ENCODE measurements around the gene PDHX.
A peak's percentile ranks its signal among the peaks of the same experiment; 100 is the strongest.

PDHX gene

DNA sequence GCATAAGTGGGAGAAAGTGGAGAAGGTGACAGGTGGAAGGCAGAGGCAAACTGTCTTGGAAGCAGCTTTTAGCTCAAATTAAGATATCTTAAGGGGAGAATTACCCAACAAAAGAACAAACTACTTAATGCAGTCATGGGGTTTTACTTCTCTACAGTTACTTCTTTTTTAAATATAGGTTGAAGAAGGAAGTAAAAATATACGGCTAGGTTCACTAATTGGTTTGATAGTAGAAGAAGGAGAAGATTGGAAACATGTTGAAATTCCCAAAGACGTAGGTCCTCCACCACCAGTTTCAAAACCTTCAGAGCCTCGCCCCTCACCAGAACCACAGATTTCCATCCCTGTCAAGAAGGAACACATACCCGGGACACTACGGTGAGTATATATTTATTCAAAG, 40.8 kb downstream of the PDHX start:
- Histone ChIP-seq H3K36me3 (peaks cover 0 to 7% (median 7%) of the 10 kb centered on the region in 3 donors), H3K4me3 (no peak overlapping the region), H3K27me3 (no peaks in the 10 kb centered on the region), H3K27ac (no peak overlapping the region), H3K4me1 (peaks cover 0 to 6% (median 4%) of the 10 kb centered on the region in 4 donors), H3K9me3 (no peaks in the 10 kb centered on the region)
- intact Hi-C loops (cut with DNase I; ENCODE audit: low total_unique reads) = no loop called here
- no peak for DNase-seq
- TF ChIP-seq, protein P1, sequence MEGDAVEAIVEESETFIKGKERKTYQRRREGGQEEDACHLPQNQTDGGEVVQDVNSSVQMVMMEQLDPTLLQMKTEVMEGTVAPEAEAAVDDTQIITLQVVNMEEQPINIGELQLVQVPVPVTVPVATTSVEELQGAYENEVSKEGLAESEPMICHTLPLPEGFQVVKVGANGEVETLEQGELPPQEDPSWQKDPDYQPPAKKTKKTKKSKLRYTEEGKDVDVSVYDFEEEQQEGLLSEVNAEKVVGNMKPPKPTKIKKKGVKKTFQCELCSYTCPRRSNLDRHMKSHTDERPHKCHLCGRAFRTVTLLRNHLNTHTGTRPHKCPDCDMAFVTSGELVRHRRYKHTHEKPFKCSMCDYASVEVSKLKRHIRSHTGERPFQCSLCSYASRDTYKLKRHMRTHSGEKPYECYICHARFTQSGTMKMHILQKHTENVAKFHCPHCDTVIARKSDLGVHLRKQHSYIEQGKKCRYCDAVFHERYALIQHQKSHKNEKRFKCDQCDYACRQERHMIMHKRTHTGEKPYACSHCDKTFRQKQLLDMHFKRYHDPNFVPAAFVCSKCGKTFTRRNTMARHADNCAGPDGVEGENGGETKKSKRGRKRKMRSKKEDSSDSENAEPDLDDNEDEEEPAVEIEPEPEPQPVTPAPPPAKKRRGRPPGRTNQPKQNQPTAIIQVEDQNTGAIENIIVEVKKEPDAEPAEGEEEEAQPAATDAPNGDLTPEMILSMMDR (IDR thresholded peaks at IDR 0.05) = no peak

- no peaks in the 10 kb centered on the region for H3K9me3 ChIP-seq
- H3K27ac ChIP-seq = no peak overlapping the region
- no peak overlapping the region for H3K4me3 ChIP-seq
- TF ChIP-seq, protein P1 (IDR thresholded peaks at IDR 0.05) = no peak
- H3K27me3 ChIP-seq = no peaks in the 10 kb centered on the region
- intact Hi-C loops (cut with DNase I; ENCODE audit: low total_unique reads) = no loop called here
- H3K4me1 ChIP-seq = peaks cover 0 to 6% (median 4%) of the 10 kb centered on the region in 4 donors
- no peak for DNase-seq
- peaks cover 0 to 7% (median 7%) of the 10 kb centered on the region in 3 donors for H3K36me3 ChIP-seq
Measured at GRCh38 chr11:34957606-34958005, 41.2 kb downstream of the PDHX start.

GRCh38 chr11:34959770-34960169, 43.4 kb downstream of the PDHX start:
- intact Hi-C loops (cut with DNase I; ENCODE audit: low total_unique reads) = no loop called here

DNA sequence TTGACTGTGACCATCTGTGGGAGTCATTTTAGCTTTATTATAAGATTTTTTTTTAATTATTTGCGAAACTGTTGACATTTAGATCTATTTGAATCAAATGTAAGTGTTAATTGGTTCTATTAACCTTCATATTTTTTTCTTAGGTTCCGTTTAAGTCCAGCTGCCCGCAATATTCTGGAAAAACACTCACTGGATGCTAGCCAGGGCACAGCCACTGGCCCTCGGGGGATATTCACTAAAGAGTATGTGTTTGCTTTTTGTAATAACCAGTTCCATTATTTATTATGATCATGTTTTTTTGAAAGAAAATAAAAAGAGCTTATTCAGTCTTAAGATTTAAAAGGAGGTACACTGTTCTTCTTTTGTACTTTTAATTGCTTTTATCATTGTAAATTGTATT, 43.9 kb downstream of the PDHX start:
- Histone ChIP-seq H3K4me1 (peaks cover 0 to 6% (median 4%) of the 10 kb centered on the region in 4 donors), H3K27ac (no peak overlapping the region), H3K36me3 (peaks cover 4 to 7% (median 7%) of the 10 kb centered on the region in 3 donors), H3K9me3 (no peaks in the 10 kb centered on the region), H3K27me3 (no peaks in the 10 kb centered on the region), H3K4me3 (no peak overlapping the region)
- TF ChIP-seq, protein P1 (IDR thresholded peaks at IDR 0.05) = no peak
- DNase-seq = peak in 1 of 2 donors; percentile 21
- intact Hi-C loops (cut with DNase I; ENCODE audit: low total_unique reads) = no loop called here

More at GRCh38 chr11:34959770-34960169, 43.4 kb downstream of the PDHX start:
- H3K4me1 ChIP-seq = peaks cover 0 to 6% (median 4%) of the 10 kb centered on the region in 4 donors
- no peak overlapping the region for H3K4me3 ChIP-seq
- no peaks in the 10 kb centered on the region for H3K27me3 ChIP-seq
- peaks cover 0 to 7% (median 7%) of the 10 kb centered on the region in 3 donors for H3K36me3 ChIP-seq
- no peak for DNase-seq
- no peak overlapping the region for H3K27ac ChIP-seq
- TF ChIP-seq, protein P1 (IDR thresholded peaks at IDR 0.05) = no peak
- no peaks in the 10 kb centered on the region for H3K9me3 ChIP-seq

GRCh38 chr11:34962034-34962433, 45.6 kb downstream of the PDHX start:
- DNase-seq = no peak
- Histone ChIP-seq H3K4me1 (peaks cover 0 to 6% (median 4%) of the 10 kb centered on the region in 4 donors), H3K36me3 (peaks cover 12 to 14% (median 13%) of the 10 kb centered on the region in 3 donors), H3K27ac (no peak overlapping the region), H3K4me3 (no peak overlapping the region), H3K9me3 (no peaks in the 10 kb centered on the region), H3K27me3 (no peaks in the 10 kb centered on the region)
- TF ChIP-seq, protein P1 (IDR thresholded peaks at IDR 0.05) = no peak
- intact Hi-C loops (cut with DNase I; ENCODE audit: low total_unique reads) = no loop called here

GRCh38 chr11:34963351-34963750, 46.9 kb downstream of the PDHX start:
- Histone ChIP-seq H3K27ac (no peak overlapping the region), H3K27me3 (no peaks in the 10 kb centered on the region), H3K4me1 (peaks cover 0 to 6% (median 4%) of the 10 kb centered on the region in 4 donors), H3K36me3 (peaks cover 20 to 21% (median 20%) of the 10 kb centered on the region in 3 donors), H3K9me3 (no peaks in the 10 kb centered on the region), H3K4me3 (no peak overlapping the region)
- no peak for DNase-seq
- TF ChIP-seq, protein P1 (IDR thresholded peaks at IDR 0.05) = no peak
- intact Hi-C loops (cut with DNase I; ENCODE audit: low total_unique reads) = no loop called here
